HepG2 (cell line): ENCODE results near the gene NOL4L.

Source experiments
- ATAD3A ChIP-seq: sonication (generic); formaldehyde crosslinking; IDR thresholded peaks from 2 replicates; pipeline ENCODE4 v1.4.0; 2020; ENCODE audit warnings: missing genetic modification reagents
- CHD2 ChIP-seq: IDR thresholded peaks from 2 replicates; pipeline ENCODE4 v1.6.1; 2011; ENCODE audit warnings: low read depth, low read length, improper control_type of control experiment
- EEA1 ChIP-seq: sonication (generic); formaldehyde crosslinking; IDR thresholded peaks from 2 replicates; pipeline ENCODE4 v1.5.1; 2020; ENCODE audit warnings: mild to moderate bottlenecking, missing genetic modification reagents, borderline replicate concordance
- MAFG ChIP-seq: sonication (generic); formaldehyde crosslinking; IDR thresholded peaks from 2 replicates; pipeline ENCODE4 v1.5.1; 2020; ENCODE audit warnings: mild to moderate bottlenecking, missing genetic modification reagents
- PAF1 ChIP-seq: IDR thresholded peaks from 2 replicates; pipeline ENCODE4 v1.6.1; 2016; ENCODE audit warnings: missing genetic modification reagents, missing compliant biosample characterization
- POLR2AphosphoS5 ChIP-seq: IDR thresholded peaks from 2 replicates; pipeline ENCODE4 v1.6.1; 2012; ENCODE audit warnings: low read depth, low read length
- RFX5 ChIP-seq: IDR thresholded peaks from 2 replicates; pipeline ENCODE4 v1.6.1; 2011; ENCODE audit warnings: low read depth, low read length, improper control_type of control experiment
- ZNF274 ChIP-seq: sonication (generic); formaldehyde crosslinking; IDR thresholded peaks from 2 replicates; pipeline ENCODE4 v1.5.1; 2020; ENCODE audit warnings: mild to moderate bottlenecking, missing genetic modification reagents

DNA sequence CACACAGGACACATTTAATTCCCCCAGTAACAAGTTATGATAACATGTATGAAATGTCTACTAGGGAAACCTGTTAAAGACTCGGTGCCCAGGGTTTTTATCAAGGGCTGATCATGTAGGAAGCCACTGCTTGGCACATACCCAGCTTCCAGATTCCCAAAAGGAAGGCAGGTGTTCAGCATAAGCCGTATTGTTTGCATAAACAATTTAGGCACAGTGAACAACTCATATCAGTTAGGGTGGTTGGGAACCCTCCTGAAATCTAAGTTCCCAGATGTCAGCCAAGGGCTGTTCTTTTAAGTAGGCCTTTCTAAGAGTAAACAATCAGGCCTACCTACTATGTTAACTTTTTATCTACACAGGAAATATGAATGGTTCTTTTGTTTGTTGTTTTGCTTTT is 152.9 kb downstream of the NOL4L start:
- TF ChIP-seq ATAD3A (CRISPR knock-in tag) (no peak), POLR2AphosphoS5 (no peak), CHD2 (no peak), ZNF274 (no peak), RFX5 (no peak), MAFG (CRISPR knock-in tag) (no peak), EEA1 (CRISPR knock-in tag) (no peak), PAF1 (CRISPR knock-in tag) (no peak)
